ENCODE results near the gene C2CD3.

Gene C2CD3

DNA sequence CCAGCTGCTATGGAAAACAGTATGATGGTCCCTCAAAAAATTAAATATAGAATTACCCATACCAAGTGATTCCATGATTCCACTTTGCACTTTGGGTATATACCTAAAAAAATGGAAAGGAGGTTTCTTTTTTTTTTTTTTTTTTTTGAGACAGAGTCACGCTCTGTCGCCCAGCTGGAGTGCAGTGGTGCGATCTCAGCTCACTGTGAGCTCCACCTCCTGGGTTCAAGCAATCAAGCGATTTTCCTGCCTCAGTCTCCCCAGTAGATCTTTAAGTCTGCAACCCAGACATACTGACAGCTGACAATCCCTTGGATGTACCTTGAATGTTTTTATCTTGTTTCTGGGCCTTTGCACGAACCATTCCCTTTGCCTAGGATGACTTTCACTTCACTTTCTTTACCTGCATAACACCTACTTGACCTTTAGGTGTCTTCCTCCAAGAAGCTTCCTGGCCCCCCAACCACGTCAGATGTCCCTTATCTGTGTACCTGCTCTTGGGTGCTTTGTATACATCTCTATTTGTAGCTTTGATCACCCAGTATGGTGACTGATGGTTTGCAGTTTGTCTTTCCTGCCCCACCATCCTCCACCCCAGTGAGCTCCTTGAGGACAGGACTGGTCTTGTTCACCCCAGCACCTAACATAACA, 173.6 kb downstream of the C2CD3 start:
- H3K4me3 ChIP-seq (ENCODE audit: low read depth, low read length) = no peak overlapping the region
- TF ChIP-seq, protein P1, sequence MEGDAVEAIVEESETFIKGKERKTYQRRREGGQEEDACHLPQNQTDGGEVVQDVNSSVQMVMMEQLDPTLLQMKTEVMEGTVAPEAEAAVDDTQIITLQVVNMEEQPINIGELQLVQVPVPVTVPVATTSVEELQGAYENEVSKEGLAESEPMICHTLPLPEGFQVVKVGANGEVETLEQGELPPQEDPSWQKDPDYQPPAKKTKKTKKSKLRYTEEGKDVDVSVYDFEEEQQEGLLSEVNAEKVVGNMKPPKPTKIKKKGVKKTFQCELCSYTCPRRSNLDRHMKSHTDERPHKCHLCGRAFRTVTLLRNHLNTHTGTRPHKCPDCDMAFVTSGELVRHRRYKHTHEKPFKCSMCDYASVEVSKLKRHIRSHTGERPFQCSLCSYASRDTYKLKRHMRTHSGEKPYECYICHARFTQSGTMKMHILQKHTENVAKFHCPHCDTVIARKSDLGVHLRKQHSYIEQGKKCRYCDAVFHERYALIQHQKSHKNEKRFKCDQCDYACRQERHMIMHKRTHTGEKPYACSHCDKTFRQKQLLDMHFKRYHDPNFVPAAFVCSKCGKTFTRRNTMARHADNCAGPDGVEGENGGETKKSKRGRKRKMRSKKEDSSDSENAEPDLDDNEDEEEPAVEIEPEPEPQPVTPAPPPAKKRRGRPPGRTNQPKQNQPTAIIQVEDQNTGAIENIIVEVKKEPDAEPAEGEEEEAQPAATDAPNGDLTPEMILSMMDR (IDR thresholded peaks at IDR 0.05; ENCODE audit: low read depth, low read length, missing control alignments) = peak; percentile 13
- DNase-seq (ENCODE audit: low read depth) = no peak

DNA sequence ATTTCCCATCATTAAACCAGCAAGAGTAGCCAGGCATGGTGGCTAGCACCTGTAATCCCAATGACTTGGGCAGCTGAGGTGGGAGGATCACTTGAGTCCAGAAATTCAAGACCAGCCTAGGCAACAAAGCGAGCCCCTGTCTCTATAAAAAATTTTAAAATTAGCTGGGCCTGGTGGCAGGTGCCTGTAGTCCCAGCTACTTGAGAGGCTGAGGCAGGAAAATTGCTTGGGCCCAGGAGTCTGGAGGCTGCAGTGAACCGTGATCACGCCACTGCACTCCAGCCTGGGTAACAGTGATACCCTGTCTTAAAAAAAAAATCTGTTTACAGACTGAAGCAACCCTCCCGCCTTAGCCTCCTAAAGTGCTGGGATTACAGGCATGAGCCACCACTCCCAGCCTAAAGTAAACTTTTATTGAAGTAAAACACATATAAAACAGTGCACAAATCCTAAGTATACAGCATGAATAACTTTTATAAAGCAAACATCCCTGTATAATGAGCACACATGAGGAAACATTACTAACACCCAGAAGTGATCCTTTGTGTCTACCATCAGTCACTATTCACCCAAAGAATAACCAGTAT, 174.5 kb downstream of the C2CD3 start:
- TF ChIP-seq, protein P1 (IDR thresholded peaks at IDR 0.05; ENCODE audit: low read depth, low read length, missing control alignments) = no peak
- H3K4me3 ChIP-seq (ENCODE audit: low read depth, low read length) = no peak overlapping the region
- DNase-seq (ENCODE audit: low read depth) = no peak

DNA sequence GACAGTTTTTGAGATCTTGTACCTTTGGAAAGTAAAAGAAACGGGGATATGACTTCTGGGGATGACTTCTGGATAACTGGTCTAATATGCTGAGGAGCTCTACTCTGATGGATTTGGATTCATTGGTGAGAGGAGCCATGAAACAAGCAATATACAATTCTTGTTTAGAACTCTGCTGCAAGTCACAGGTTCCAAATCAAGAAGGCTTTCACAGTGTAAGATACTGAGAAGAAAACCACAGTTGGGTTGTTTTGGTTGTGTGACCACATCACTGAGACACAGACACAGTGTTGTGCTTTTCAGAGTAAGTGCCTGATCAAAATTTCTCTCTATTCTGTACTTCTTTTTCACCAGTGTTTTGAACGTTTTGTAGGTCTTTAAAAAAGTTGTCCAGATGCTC, 175.1 kb downstream of the C2CD3 start:
- DNase-seq (ENCODE audit: low read depth) = no peak
- TF ChIP-seq, protein P1 (IDR thresholded peaks at IDR 0.05; ENCODE audit: low read depth, low read length, missing control alignments) = no peak
- H3K4me3 ChIP-seq (ENCODE audit: low read depth, low read length) = no peak overlapping the region

DNA sequence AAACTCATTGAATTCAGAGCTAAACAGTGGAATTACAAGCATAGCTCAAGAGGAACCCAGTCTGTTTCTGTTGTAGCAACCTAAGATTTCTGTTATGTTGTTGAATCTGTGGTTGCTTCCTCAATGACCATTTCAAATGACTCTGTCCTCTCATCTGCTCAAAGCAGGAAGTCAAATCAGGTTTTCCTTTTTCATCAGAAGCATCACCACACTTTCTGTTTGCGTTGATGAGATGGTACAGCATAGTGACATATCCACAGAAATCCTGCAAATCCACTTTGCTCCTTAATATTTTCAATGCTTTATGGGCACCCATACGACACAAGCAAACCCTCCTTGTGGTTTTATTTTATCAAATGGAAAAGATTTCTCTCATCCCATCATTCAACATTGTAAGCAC, 175.6 kb downstream of the C2CD3 start:
- no peak for DNase-seq (ENCODE audit: low read depth)
- no peak overlapping the region for H3K4me3 ChIP-seq (ENCODE audit: low read depth, low read length)
- TF ChIP-seq, protein P1 (IDR thresholded peaks at IDR 0.05; ENCODE audit: low read depth, low read length, missing control alignments) = no peak

DNA sequence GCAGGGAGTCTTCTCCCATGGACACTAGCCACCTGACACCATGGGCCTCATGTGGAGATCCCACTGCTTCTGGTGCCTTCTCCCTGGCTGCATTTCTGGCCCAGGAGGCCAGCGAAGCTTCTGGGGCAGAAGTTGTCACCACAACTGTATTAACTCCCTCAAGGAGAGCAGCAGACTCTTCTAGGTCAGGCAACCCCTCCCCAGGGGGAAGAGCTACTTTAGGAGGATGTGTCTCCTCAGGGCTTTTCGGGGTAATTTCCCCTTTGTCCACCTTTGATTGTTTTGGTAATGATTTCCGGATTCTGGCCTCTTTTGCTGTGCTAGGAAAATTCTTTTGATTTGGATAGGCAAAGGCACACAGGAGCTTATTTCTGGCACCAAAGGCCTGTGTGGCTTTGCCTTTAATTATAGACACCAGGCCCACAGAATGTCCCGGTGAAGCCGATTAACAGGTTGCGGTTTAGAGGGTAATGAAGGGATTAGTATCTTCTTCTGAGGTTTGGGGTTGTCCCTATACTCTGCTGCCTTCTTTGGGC, 179.3 kb downstream of the C2CD3 start:
- TF ChIP-seq, protein P1 (IDR thresholded peaks at IDR 0.05; ENCODE audit: low read depth, low read length, missing control alignments) = no peak
- no peak for DNase-seq (ENCODE audit: low read depth)
- no peak overlapping the region for H3K4me3 ChIP-seq (ENCODE audit: low read depth, low read length)

DNA sequence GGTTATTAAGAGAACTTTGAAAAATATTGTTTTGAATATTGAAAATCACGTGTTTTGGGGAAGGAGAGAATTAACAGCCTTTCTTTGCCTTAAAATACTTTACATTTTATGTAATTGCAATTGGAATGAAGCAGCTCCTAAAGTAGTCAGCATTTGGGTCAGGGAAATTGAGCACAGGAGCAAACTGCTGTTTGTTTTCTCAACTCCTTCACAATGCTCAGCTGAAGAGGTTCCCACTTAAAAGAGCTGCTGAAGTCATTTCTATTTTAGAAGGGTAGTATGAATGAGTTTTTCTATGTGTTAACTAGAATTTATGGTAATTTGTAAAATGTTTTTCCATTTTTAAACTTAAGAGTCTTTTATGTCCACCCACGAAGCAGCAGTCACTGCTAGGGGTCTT, 180.1 kb downstream of the C2CD3 start:
- no peak for DNase-seq (ENCODE audit: low read depth)
- H3K4me3 ChIP-seq (ENCODE audit: low read depth, low read length) = no peak overlapping the region
- TF ChIP-seq, protein P1 (IDR thresholded peaks at IDR 0.05; ENCODE audit: low read depth, low read length, missing control alignments) = no peak

DNA sequence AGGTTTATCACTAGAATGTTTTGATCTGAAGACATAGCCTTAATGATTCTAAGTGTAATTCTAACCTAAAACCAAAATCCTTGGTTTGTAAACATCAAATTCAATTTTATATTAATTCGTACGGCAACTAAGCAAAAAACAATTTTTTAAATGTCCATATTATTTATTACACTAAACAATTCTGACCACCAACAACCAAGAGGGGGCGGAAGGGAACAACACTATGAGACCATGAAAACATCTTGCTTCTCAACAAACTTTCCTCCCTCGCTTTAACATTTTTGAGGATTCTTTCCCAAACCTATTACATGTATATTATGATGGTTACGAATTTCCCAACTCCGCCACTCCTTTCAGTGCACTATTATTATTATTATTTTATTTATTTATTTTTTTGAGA, 181.6 kb downstream of the C2CD3 start:
- H3K4me3 ChIP-seq (ENCODE audit: low read depth, low read length) = no peak overlapping the region
- TF ChIP-seq, protein P1 (IDR thresholded peaks at IDR 0.05; ENCODE audit: low read depth, low read length, missing control alignments) = peak; percentile 31
- DNase-seq (ENCODE audit: low read depth) = no peak
